GM21737 (cell line): ENCODE data around the gene ZNF385A.
A peak's percentile ranks its signal among the peaks of the same experiment; 100 is the strongest.

ENCODE experiments used
- ATAC-seq: cut with Tn5 transposase; IDR thresholded peaks from one replicate; pipeline ENCODE4 v1.9.1; 2021; ENCODE audit warnings: mild to moderate bottlenecking, moderate library complexity; ENCODE audit not compliant: unreplicated experiment

The ZNF385A gene

GRCh38 chr12:54384591-54385041 lies at the start of gene ZNF385A:
ZNF385A (minus strand) TSS chr12:54384733; CDS start chr12:54384514, 219 bp downstream.
- ATAC-seq, result peak; percentile 47

- no peak for ATAC-seq
Measured at GRCh38 chr12:54432815-54433164, 48.3 kb upstream of the ZNF385A start.

GRCh38 chr12:54431911-54432814 lies 47.6 kb upstream of the ZNF385A start:
- ATAC-seq, result no peak

GRCh38 chr12:54430471-54431069 lies 46.0 kb upstream of the ZNF385A start:
- no peak for ATAC-seq

- no peak for ATAC-seq
Measured at GRCh38 chr12:54429014-54429471, 44.5 kb upstream of the ZNF385A start.

- no peak for ATAC-seq
Measured at GRCh38 chr12:54428050-54429013, 43.8 kb upstream of the ZNF385A start.

- no peak for ATAC-seq
Measured at GRCh38 chr12:54427106-54427505, 42.6 kb upstream of the ZNF385A start.

- no peak for ATAC-seq
Measured at GRCh38 chr12:54426690-54427089, 42.2 kb upstream of the ZNF385A start.

- no peak for ATAC-seq
Measured at GRCh38 chr12:54425702-54426101, 41.2 kb upstream of the ZNF385A start.

GRCh38 chr12:54424224-54424623 lies 39.7 kb upstream of the ZNF385A start:
- ATAC-seq, result no peak

- no peak for ATAC-seq
Measured at GRCh38 chr12:54423816-54424150, 39.2 kb upstream of the ZNF385A start.

- no peak for ATAC-seq
Measured at GRCh38 chr12:54421879-54422250, 37.3 kb upstream of the ZNF385A start.

GRCh38 chr12:54421175-54421878 lies 36.8 kb upstream of the ZNF385A start:
- no peak for ATAC-seq

GRCh38 chr12:54420766-54421144 lies 36.2 kb upstream of the ZNF385A start:
- no peak for ATAC-seq

- no peak for ATAC-seq
Measured at GRCh38 chr12:54419088-54419887, 34.8 kb upstream of the ZNF385A start, which contains the start of gene ITGA5. ITGA5 (minus strand) TSS chr12:54419266; CDS start chr12:54419198, 68 bp downstream.

- ATAC-seq, result no peak
Measured at GRCh38 chr12:54418441-54419087, 34.0 kb upstream of the ZNF385A start.

- no peak for ATAC-seq
Measured at GRCh38 chr12:54417712-54418440, 33.3 kb upstream of the ZNF385A start.
